GM19238 (cell line): Measurements from ENCODE around the gene ULK2.
"Not testable (repeated sequence)": the region's sequence is repeated elsewhere in the genome, so short reads cannot be mapped to it uniquely, and the experiment has no call there.

Experiments used
- DNase-seq: peaks from one replicate; pipeline ENCODE4 v3.0.0; 2011; ENCODE audit warnings: low spot score; ENCODE audit not compliant: insufficient read length

The ULK2 gene

DNA sequence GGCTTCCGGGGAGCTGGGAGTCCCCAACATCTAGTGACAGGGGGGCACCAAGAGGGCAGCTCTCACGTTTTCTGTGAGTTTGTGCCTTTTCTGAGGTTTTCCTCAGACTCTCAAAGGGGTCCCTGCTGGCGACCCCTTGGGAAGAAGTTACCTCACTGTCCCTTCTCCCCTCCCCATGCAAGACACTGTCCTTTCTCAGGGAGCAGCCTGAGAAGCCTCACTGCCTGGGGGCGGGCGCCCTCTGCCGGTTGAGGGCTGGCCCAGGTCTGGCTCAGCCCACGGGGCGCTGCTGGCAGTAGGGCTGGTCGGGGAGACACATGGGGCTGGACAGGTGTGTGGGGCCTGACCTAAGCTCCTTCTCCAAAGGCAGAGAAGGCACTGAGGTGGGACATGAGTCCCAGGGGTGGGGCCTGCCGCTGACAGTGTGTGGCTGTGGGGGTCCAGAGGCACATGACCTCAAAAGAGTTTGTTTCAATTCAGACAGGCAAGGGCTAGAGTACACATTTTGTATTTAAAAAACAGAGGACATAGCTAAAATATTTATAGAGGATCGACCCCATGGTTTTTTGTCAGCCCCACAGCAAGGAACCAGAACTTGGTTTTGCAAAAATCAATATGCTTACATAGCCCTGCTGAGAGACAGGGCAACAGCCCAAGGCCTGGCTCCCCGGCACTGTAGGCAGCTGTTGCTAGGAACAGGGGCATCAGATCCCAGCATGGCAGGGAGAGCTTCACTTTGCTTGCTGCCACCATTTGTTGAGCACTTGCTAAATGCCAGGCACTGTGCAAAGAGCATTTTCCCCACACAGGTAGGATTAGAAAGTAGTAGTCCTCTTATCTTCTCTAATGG lies 101.1 kb downstream of the ULK2 start:
- peak; percentile 79 for DNase-seq

DNA sequence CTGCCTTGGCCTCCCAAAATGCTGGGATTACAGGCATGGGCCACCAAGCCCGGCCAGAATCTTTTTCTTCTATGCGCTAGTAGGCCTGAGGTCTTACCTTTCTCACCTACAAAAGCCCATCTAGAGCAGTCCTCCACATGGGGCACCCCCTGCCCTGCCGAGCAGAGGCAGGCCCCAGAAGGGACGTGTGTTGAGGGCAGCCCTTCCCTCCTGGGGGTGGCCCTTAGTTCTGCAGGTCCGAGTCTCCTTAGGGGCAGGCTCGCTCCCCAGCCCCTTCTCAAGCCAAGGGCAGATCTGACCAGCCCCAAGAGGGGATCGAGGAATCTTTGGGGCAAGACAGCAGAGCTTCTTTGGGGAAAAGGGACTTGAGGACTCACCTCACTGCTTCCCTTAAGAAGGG lies 101.7 kb downstream of the ULK2 start:
- no peak for DNase-seq

DNA sequence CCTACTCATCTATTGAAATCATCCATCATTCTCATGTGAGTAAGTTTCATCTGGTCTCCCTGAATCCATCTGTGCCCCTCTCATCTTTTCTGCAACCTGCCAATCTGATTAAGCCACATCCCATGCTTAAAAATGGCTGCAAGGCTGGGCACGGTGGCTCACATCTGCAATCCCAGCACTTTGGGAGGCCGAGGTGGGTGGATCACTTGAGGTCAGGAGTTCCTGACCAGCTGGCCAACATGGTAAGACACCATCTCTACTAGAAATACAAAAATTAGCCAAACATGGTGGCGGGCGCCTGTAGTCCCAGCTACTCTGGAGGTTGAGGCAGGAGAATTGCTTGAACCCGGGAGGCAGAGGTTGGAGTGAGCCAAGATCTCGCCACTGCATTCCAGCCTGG lies 103.7 kb downstream of the ULK2 start:
- DNase-seq: not testable (repeated sequence)

DNA sequence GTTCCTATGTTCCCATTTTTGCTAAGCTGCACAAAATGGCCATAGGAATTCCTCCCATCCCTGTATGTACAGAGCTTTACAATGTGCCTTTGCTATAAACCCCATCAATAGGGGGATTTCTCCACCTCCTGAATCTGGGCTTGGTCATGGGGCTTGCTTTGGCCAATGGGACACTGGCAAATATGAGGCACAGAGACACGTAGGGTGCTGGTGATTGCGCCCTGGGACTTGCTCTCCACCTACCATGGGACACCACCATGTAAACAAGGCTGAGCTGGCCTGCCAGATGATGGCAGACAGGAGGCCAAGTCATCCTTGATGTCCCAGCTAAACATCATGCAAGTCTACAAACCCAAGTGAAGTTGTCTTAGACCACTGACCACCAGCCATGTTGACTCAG lies 104.3 kb downstream of the ULK2 start:
- DNase-seq: no peak

DNA sequence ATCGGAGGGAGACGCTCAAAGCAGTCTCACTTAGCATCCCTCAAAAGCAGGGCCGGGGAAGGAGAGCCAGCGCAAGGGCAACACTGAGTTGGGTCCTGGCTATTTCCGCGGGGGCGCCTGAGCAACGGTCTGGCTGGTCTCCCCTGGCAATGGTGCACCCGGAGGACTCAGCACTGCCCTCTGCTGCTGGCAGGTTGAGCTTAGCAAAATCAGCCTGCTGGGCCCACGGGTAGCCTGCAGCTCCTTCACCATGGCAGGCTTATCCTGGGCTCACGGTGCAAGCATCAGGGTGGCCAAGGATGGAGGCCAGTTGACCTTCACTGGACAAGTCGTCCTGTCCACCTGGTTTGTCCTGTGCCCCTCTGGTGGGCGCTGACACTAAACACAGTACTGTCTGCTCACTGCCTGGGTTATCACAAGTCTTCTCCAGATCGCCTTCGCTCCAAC lies 105.2 kb downstream of the ULK2 start:
- DNase-seq: peak; percentile 76

DNA sequence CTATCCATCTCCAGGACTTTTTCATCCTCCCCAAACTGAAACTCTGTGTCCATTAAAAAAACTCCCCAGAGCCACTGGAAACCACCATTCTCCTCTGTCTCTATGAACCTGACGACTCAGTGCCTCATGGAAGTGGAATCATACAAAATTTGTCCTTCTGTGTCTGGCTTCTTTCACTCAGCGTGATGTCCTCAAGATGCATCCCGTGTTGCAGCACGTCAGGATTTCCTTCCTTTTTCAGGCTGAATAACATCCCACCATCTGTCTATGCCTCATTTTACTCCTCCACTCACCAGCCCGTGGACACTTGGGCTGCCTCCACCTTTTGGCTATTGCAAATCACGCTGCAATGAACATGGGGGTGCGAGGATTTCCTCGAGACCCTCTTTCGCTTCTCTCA lies 107.0 kb downstream of the ULK2 start:
- no peak for DNase-seq

DNA sequence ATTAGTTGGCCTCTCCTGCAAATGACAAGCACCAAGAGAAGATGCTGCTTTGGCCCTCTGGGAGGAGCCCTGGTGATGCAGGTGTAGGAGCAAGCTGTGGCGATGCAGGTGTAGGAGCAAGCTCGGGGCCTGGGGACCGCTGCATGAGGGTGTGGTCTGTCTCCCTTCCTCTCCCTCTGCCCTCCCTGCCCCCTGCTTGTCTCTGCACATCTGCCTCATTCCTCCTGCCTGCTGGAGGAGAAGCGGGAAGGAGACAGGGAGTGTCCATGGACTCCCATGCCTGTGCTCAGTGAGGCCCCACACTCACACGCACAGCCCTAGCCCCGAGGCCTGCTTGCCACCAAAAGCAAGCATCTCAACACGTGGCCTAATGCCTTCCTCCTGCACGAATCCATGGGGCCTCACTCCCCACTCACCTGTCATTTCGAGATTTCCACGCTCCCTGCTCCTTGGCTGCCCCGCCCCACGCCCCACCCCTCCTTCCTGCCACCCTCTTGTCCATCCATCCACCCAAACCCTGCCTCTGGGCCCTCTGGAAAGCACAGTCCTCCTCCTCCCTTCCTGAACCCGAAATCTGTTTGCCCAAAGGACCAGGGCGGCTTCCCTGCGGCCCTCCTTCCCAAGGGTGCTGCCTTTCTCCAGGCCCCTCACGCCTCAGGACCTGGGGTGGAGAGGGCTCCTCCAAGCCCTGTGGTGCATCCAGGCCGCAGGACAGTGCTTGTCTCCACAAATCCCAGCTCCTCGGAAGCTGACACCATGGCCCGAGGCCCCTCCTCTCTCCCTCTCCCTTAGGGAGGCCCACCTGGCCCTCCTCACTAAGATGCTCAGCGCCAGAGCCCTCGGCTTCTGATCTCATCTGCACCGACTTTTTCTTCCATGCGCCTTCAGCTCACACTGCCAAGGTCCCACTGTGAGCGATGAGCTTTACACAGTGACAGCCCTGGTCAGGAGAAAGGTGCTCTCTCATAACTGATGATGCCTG lies 107.9 kb downstream of the ULK2 start:
- DNase-seq: no peak

DNA sequence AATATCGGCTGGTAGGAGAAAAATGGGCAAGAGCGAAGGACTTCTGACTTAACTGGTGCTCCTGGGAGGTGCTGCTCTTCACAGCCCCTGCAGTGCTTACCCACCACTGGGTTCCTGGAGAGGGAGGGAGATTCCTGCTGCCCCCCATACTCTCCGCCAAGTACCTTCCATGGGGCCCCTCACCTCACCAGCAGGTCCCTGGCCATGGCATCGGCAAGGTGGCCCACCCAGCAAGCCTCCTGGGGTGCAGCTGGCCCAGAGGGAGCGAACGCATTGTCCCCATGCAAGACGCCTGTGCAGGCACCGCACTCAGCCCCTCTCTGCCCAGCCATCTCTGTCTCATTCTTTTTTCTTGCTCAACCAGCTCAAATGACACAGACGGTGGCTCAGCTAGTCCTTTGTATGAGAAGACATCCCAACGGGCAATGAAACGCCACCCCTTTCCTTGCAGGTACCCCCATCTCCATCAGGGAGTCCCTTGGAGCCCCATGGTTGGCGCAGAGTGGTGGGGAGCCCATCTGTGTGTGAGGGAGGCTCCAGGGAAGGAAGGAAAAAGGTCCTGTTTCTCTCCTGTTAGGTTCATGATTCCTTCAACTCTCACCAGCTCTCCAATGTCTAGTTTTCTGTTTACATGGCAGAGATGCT lies 110.1 kb downstream of the ULK2 start:
- no peak for DNase-seq

DNA sequence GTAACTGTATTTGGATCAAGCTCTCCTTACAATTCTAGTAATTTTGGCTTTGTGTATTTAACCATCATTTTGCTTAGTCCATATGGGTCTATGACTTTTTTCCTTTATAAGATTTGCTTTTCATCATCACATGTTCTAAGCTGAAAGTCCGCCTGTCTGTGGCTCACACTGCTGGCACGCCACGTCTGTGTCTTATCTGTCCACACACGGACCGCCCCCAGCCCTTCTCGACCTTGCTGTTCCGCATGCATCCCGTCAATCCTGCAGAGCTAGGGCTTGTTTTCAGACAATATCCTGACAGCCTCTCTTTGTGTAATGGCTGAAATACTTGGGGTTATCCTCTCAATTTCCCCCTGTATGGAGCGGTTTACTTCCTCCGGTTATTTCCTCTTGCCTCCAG lies 111.2 kb downstream of the ULK2 start:
- no peak for DNase-seq

DNA sequence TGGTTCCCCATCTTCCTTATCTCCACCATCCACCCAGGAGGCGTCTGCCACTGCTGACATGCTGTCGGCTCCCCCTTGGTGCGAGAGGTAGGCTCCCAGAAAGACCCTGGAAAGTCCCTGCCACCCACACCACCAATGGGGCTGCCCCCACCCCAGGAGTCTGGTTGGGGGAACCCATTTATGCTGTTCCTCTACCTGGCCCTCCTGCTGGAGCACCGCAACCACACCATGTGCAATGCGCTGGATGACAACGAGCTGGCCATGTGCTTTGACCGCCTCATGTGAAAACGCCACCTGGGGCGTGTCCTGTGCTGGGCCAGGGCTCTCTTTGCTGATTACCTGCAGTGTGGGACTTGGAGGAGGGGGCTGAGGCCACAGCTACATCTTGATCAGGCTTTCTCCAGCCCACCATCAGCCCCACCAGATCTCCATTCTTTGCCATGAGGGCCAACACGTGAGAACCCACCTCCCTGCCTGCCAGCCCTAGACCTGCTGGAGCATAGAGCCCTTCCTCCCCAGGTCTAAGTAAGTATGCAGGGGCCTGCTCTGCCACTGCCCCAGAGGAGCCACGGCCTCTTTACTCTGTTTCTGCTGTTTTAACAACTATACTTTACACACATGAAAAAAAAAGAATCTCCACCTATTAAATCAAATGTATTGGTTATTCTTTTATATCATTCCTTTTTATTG lies 111.8 kb downstream of the ULK2 start:
- DNase-seq: no peak

DNA sequence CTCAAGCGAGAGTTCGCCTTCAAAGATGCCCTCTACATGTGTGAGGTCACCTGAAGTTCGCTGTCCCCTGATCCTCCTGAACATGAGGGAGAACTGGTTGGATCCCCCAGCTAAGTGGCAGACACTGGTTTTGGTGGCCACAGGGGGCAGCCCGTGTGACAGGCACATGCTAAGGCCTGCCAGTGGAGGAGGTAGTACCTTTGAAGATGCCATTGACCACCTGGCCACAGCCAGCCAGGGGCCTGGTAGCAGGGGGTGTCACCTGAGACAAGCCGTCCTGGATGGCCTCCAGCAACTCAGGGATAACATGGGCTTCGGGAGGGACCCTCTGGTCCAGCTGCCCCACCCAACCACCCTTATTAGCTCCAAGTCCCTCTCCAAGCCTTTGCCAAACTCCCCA lies 112.3 kb downstream of the ULK2 start:
- DNase-seq: no peak

DNA sequence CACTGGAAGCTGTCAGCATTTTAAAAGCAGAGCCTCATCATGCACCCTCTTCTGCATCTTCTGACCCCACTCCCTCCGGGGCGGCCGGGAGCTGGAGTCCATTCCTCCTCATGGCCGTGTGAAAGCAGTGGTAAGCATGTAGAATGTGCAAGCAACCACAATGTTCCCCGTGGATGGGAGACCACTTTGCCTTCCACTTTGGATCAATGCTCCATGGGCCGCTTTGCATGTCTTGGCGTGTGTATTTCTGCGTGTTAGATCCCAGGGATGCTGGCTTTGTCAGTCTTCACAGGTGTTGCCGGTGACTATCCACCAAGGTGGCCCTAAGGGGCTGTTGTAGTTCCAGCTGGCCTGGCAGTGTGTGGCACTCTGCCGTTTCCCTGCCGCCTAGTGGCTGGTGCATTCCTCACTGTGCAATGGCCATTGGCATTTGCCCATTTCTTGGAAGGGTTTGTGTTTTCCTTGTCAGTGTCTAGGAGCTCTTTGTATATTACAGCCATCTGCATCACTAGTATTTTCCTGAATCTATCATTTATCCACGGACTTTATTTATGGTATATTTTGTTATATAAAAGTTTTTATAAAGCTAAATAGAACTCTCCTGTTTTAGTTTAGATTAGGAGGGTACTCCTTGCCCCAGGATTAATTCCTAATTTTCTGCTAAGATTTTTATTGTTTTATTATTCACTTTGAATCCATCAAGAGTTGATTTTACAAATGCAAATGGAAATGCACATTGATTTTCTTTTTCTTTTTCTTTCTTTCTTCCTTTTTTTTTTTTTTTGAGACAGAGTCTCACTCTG lies 113.9 kb downstream of the ULK2 start:
- no peak for DNase-seq

DNA sequence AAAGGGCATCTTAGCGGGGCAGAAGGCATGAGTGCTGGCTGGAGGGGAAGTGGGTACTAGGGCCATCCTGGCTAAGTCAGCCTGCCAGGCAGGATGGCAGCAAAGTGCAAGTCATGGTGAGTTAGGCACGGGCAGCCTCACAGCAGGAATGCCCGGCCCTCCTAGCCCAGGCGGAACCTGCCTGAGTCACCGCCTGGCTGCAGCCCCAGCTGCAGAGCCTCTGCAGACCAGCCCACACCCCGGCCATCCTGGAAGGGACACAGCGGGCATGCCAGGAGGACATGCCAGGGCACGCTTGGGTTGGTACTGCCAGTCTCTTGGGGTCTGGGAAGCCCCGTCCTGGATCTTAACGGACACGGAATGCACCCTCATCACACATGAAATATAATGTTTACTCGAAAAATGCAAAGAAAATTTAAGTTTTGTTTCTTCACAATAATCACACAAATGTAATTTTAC lies 114.7 kb downstream of the ULK2 start:
- no peak for DNase-seq

DNA sequence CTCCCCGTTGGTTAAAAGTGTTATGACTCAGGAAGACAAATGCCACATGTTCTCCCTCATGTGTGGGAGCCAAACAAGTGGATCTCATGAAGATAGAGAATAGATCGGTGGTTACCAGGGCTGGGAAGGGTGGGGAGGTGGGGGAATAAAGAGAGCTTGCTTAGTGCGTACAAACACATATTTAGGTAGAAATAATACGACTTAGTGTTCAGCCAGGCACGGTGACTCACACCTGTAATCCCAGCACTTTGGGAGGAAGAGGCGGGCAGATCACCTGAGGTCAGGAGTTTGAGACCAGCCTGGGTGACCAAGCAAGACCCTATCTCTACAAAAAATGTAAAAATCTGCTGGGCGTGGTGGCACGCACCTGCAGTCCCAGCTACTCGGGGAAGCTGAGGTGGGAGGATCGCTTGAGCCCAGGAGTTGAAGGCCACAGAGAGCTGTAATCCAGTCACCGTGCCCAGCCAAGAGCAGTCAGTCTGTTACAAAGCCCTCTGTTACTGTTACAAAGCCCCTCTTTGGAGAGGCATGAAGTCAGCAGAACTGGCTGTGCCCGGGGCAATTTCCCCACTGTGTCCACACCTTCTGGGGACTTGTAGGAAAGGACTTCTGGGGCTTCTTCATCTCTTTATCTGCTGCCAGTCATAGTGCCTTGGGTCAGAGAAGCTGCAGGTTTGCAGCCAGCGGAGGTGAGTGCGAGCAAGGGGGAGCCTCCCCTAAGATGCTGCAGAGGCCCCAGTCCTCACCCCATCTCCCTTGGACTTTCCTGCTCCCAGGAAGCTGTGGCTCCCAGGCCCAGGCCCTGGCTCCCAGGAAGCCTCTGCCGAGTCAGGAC lies 115.3 kb downstream of the ULK2 start:
- no peak for DNase-seq

DNA sequence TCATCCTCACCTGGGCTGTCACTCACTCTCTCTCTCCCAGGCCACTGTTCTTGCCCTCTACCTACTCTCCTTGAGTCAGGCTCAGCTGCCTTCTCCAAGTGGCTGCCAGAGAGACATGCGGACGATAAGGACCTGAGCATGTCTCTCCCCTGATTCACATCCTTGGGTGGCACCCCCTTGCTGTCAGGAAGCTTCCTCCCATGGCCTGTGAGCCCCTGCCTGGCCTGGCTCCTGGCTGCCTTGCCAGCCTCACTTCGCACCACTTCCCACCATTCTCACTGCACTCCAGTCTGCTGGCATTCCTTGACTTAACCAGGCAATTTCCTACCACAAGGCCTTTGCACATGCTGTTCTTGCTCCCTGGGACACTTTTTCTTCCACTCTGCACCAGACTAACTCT lies 116.9 kb downstream of the ULK2 start:
- DNase-seq: no peak

DNA sequence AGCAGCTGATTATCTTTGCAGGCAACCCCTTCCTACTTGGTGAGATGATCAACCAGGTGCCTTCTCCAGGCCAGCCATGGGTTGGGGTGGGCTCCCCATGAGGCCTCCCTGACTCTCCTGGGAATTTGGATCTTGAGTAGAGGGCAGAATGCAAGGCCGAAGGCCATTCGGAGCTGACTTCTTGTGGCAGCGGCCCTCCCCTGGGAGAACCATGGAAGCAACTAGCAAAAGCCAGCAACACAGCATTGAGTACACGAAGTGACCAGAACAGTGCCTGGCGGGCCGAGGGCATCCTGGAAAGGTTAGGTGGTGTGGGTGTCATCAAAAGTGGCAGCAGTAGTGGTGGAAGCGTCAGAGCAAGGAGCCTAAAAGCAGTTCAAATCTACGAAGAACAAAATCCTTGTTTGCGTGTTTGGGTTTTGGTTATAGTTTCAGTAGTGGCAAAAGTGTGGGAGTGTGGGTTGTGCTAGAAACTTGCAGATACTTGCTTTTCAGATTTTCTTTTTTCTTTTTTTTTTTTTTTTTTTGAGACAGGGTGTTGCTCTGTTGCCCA lies 117.6 kb downstream of the ULK2 start:
- DNase-seq: no peak

DNA sequence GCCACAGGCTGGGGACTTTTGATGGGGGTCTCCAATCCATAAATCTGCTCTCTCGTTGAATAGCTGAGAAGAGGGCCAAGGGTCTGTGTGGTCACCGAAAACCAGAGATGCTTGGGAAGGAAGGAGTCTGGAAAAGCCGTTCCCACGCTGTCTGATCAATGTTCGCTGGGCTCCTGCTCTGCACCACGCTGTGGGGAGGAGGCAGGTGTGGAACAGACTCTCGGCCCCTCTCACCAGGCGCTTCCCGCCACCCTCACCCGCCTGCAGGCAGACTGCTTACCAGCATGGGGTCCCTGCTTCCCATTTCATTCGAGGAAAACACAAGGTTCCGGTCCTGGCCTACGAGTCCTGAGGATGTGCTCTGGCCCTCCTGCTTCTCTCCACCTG lies 118.9 kb downstream of the ULK2 start:
- DNase-seq: no peak

DNA sequence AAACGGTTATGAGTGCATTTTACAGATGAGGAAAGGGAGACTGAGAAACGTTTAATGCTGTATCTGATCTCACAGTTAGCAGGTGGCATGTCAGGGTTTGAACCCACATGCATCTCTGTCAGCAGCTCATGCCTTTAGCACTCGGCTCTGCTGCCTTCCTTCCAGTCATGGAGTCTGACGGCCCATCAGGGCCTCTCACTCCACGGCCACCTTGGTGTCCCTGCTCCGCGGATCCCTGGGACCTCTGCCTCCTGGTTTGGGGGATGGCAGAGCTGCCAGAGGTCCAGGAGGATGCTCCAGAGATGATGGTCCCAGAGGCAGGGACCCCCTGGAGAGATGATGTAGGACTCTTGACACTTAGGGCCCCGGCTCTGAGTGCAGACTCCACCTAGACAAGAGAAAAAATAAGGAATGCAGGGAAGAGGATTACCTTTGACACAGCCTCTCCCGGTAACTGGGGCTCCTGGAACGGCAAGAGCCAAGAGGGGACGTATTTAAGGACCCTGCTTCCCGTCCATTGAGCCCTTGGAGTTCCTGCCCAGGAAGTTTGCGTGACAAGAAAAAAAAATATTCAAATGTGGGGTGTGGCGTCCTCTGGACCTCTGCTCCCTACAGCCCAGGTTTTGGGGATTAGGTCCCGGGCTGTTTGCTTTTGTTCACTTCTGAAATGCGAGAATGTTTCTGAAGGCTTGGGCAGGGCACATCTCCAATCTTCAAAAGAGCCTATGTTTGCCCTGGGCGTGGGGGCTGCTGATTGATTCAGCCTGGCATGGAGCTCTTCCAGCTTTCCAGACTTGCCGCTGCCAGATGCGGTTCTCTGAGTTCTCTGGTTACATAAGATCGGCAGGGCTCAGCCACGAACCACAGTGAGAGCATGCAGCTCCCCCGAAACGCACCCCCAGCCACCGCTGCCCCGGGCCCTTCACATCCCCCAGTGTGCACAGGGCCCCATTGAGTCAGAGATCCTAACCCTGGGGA lies 119.6 kb downstream of the ULK2 start, which contains the start of gene ALDH3A1:
TSS of gene ALDH3A1 (minus strand) at position 470 of the 978 bp plus-strand sequence. CDS start 3,169 bp downstream, outside the sequence.
- no peak for DNase-seq
